Type B pancreatic cell (in vitro differentiated cells): ENCODE data around the gene ARAP3. TPM values are rescaled to one million over a fixed set of nuclear protein-coding genes. Genes with fewer than 3 reads are reported as not detected.

Experiments used
- DNase-seq: peaks from one replicate; pipeline ENCODE4 v3.0.0; 2021; ENCODE audit warnings: mixed read lengths; ENCODE audit not compliant: unreplicated experiment; ENCODE audit errors: extremely low spot score
- H3K27ac Mint-ChIP-seq: 2 replicates; pipeline ENCODE4 v1.8.0; 2021; ENCODE audit warnings: mild to moderate bottlenecking, mixed read lengths
- H3K27me3 Mint-ChIP-seq: 2 replicates; pipeline ENCODE4 v1.8.0; 2021; ENCODE audit warnings: mixed read lengths
- H3K36me3 Mint-ChIP-seq: 2 replicates; pipeline ENCODE4 v1.8.0; 2021; ENCODE audit warnings: mixed read lengths
- H3K4me1 Mint-ChIP-seq: one replicate; pipeline ENCODE4 v1.8.0; 2021; ENCODE audit warnings: mixed read lengths; ENCODE audit not compliant: unreplicated experiment
- H3K4me3 Mint-ChIP-seq: 2 replicates; pipeline ENCODE4 v1.8.0; 2021; ENCODE audit warnings: mild to moderate bottlenecking, mixed read lengths
- H3K9me3 Mint-ChIP-seq: 2 replicates; pipeline ENCODE4 v1.8.0; 2021; ENCODE audit warnings: mixed read lengths
- total RNA-seq: library from RNA; stranded (reverse); gene quantifications from 2 replicates; pipeline ENCODE4 v1.2.1, GENCODE V29; 2021; ENCODE audit warnings: low replicate concordance
- TF ChIP-seq, protein P1 (sequence below): fragments of 200-600 bp; sonication (generic); conservative IDR thresholded peaks from 2 replicates; pipeline ENCODE4 v1.5.0; 2021; ENCODE audit warnings: antibody characterized with exemption, mild to moderate bottlenecking

Gene ARAP3
- total RNA-seq, 1 donor from 2014 or later = 8.4 TPM

DNA sequence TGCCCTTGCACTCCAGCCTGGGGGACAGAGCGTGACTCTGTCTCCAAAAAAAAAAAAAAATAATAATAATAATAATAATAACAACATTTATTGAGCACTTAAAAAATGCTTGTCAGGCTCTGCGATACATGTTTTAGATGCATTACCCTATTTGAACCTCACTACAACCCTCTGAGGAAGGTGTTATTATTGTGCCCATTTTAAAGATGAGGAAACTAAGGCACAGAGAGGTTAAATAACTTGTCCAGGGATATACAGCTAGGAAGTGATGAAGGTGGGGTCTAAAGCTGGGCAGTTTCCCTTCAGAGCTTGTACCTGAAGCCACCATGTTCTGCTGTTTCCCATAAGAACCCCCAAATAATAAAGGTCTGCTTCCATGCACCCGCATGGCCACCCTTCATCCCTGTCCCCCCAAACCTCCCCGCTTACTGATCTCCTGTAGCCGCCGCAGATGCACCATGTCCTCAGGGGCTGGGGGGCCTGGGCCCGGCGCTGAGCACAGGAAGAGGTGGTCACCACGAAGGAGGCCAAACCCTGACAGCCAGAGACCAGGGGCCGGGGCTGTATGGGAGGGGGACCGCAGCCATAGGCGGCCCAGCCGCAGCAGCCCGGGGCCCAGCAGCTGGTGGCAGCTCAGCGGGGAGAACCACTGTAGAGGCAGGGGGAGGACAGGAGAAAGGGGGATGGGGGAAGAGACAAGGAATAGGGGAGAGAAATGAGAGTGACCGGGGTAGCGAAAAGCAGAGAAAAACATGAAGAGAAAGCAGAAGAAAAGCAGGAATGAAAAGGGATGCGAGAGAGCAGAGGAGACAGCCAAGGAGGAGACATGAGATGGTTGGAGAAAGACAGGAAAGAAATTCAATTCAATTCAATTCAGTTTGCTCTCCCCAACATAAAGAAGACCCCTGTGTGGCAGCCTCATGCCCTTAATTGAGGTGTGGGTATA lies 15.8 kb downstream of the ARAP3 start:
- Mint-ChIP-seq H3K36me3 (peaks cover 5% of the 10 kb centered on the region), H3K27me3 (no peaks in the 10 kb centered on the region), H3K4me3 (no peak overlapping the region), H3K27ac (no peak overlapping the region), H3K9me3 (no peaks in the 10 kb centered on the region), H3K4me1 (peaks cover 10% of the 10 kb centered on the region)
- no peak for DNase-seq
- TF ChIP-seq, protein P1, sequence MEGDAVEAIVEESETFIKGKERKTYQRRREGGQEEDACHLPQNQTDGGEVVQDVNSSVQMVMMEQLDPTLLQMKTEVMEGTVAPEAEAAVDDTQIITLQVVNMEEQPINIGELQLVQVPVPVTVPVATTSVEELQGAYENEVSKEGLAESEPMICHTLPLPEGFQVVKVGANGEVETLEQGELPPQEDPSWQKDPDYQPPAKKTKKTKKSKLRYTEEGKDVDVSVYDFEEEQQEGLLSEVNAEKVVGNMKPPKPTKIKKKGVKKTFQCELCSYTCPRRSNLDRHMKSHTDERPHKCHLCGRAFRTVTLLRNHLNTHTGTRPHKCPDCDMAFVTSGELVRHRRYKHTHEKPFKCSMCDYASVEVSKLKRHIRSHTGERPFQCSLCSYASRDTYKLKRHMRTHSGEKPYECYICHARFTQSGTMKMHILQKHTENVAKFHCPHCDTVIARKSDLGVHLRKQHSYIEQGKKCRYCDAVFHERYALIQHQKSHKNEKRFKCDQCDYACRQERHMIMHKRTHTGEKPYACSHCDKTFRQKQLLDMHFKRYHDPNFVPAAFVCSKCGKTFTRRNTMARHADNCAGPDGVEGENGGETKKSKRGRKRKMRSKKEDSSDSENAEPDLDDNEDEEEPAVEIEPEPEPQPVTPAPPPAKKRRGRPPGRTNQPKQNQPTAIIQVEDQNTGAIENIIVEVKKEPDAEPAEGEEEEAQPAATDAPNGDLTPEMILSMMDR = no peak

DNA sequence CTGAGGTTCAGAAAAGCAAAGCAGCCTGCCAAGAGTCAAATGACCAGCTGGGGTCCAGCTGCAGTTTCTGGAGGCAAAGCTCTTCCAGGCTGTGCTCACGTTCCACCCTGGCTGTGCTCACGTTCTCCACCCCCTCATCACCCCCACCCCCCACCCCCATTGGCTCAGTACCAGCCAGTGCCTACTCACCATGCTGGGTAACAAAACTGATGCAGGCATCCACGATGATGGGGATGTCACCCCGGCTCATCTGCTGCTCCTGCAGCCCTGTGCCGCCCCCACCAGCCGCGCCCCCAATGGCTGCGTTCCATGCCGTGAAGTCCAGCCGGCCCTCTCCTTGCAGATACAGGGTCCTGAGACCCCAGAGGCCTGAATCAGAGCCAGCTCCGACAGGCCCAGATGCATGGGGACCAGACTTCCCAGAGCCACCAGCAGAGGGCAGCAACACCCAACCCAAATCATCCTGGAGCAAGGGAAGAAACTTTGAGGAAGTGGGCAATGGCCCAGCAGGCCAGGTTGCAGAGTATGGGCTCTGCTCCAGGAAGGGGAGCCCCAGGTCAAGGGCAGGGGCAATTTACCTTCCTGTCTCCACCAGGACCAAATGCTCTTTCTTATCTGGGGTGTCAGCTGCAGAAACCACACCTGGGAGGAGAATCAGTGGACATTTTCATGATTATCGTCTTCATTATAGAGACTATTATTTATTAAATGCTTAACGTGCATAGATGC lies 17.1 kb downstream of the ARAP3 start:
- peaks cover 5% of the 10 kb centered on the region for H3K36me3 Mint-ChIP-seq
- H3K27ac Mint-ChIP-seq = no peak overlapping the region

DNA sequence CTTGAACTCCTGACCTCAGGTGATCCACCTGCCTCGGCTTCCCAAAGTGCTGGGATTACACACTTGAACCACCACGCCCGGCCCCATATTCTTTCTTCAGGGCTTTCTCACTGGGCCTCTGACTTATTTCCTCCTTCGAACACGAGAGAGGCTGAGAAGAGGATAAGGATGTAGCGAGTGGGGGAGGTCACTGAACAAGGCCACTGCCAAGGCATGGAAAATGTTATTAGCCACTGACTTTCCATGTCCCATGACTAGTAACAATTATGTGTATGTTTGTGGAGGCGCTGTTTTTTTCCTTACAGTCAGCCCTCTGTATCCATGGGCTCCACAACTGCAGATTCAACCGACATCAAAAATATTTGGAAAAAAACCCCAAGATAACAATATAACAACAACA lies 18.5 kb downstream of the ARAP3 start:
- no peak for DNase-seq
- TF ChIP-seq, protein P1 = no peak

More for the DNA sequence above, 17.1 kb downstream of the ARAP3 start:
- H3K4me1 Mint-ChIP-seq = peaks cover 10% of the 10 kb centered on the region
- no peak overlapping the region for H3K4me3 Mint-ChIP-seq
- TF ChIP-seq, protein P1 = peak; percentile 94
- no peaks in the 10 kb centered on the region for H3K27me3 Mint-ChIP-seq
- DNase-seq = peak; percentile 80
- H3K9me3 Mint-ChIP-seq = no peaks in the 10 kb centered on the region

DNA sequence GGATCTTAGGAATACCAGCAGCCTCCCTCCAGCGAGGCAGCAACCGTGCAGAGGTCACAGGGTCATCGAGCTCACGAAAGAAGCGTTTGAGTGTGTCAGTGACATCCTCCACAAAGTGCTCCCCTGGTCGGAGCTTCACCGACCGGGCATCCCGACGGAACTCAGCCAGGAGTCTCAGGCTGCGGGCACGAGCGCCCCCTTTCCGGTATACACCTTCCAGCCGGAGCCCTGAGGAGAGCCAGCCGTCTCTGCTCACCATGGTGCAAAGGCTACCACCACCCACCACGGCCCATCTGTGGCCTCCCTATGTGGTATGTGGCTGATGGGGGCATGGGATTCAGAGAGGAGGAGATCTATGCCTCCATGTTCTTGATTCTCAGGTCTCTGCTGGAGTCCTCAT lies 20.0 kb downstream of the ARAP3 start:
- H3K27me3 Mint-ChIP-seq = no peaks in the 10 kb centered on the region
- DNase-seq = no peak
- TF ChIP-seq, protein P1 = no peak
- H3K36me3 Mint-ChIP-seq = peaks cover 3% of the 10 kb centered on the region
- H3K4me3 Mint-ChIP-seq = no peak overlapping the region
- no peaks in the 10 kb centered on the region for H3K9me3 Mint-ChIP-seq
- peaks cover 4% of the 10 kb centered on the region for H3K4me1 Mint-ChIP-seq
- no peak overlapping the region for H3K27ac Mint-ChIP-seq

More for the DNA sequence above, 18.5 kb downstream of the ARAP3 start:
- Mint-ChIP-seq H3K4me3 (no peak overlapping the region), H3K4me1 (peaks cover 7% of the 10 kb centered on the region), H3K36me3 (peaks cover 5% of the 10 kb centered on the region), H3K27me3 (no peaks in the 10 kb centered on the region), H3K27ac (no peak overlapping the region), H3K9me3 (no peaks in the 10 kb centered on the region)

DNA sequence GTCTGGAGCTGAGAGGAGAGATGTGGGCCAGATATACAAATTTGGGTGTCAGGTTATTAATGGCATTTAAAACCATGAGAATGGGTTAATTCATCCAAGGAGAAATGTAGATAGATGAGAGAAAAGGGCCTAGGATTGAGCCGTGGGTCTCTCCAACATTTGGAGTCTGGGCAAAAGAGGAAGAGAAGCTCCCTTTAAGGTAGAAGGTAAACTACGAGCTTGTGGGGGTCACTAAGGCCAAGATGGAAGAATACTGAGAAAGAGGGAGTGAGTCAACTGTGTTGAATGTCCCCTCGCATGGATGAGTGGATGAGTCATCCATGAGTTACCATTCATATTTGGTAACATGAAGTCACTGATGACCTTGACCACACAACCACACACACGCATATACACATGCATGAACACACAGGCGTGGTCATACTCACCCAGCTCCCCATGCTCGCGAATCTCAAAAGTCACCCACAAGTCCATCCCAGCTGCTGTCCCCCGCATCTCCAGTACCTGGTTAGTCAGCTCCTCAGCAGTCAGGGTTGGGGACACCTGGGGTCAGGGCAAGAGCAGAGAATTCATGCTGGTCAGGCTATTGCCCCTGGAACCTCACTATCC lies 24.0 kb downstream of the ARAP3 start:
- H3K9me3 Mint-ChIP-seq = no peaks in the 10 kb centered on the region
- no peak for DNase-seq

More for the DNA sequence above, 24.0 kb downstream of the ARAP3 start:
- TF ChIP-seq, protein P1 = no peak
- Mint-ChIP-seq H3K27me3 (no peaks in the 10 kb centered on the region), H3K4me3 (no peak overlapping the region), H3K27ac (no peak overlapping the region), H3K36me3 (peaks cover 3% of the 10 kb centered on the region), H3K4me1 (no peaks in the 10 kb centered on the region)
